RWPE2 (cell line): ENCODE results near the gene MTMR10.

ENCODE experiments used
- ATAC-seq: fragments of 200-7000 bp; cut with Tn5 transposase; 3 replicates; pipeline ENCODE4 v1.9.1; 2021; ENCODE audit warnings: low read depth
- DNase-seq: peaks from one replicate; pipeline ENCODE4 v3.0.0-alpha.2; 2020; ENCODE audit warnings: low spot score
- H3K27ac ChIP-seq: fragments of 450-650 bp; 2 replicates; pipeline ENCODE4 v1.5.1; 2017; ENCODE audit warnings: mild to moderate bottlenecking; ENCODE audit not compliant: poor library complexity, severe bottlenecking
- H3K27me3 ChIP-seq: fragments of 250-450 bp; sonication (Bioruptor Pico); 2 replicates; pipeline ENCODE4 v1.5.1; 2021; ENCODE audit warnings: mild to moderate bottlenecking, moderate library complexity; ENCODE audit not compliant: insufficient read depth, poor library complexity, severe bottlenecking
- H3K36me3 ChIP-seq: fragments of 250-450 bp; sonication (Bioruptor Pico); 2 replicates; pipeline ENCODE4 v1.5.1; 2020; ENCODE audit warnings: low read depth, mild to moderate bottlenecking, moderate library complexity
- H3K4me1 ChIP-seq: fragments of 250-450 bp; sonication (Bioruptor Pico); 2 replicates; pipeline ENCODE4 v1.5.1; 2021; ENCODE audit warnings: mild to moderate bottlenecking, moderate library complexity; ENCODE audit not compliant: insufficient read depth, poor library complexity, severe bottlenecking
- H3K4me3 ChIP-seq: fragments of 250-450 bp; sonication (Bioruptor Pico); 2 replicates; pipeline ENCODE4 v1.5.1; 2021; ENCODE audit warnings: mild to moderate bottlenecking, moderate library complexity; ENCODE audit not compliant: severe bottlenecking
- H3K9me3 ChIP-seq: fragments of 250-450 bp; sonication (Bioruptor Pico); 2 replicates; pipeline ENCODE4 v1.5.1; 2021; ENCODE audit warnings: mild to moderate bottlenecking, moderate library complexity; ENCODE audit not compliant: severe bottlenecking
- CTCF ChIP-seq: fragments of 450-650 bp; IDR thresholded peaks from one replicate; pipeline ENCODE4 v1.5.1; 2017; ENCODE audit warnings: mild to moderate bottlenecking, moderate library complexity; ENCODE audit not compliant: poor library complexity, severe bottlenecking

MTMR10 gene

GRCh38 chr15:31004220-31004733 lies 12.8 kb upstream of the MTMR10 start:
- Histone ChIP-seq H3K4me1 (peaks cover 14% of the 10 kb centered on the region), H3K4me3 (no peak overlapping the region), H3K36me3 (no peaks in the 10 kb centered on the region), H3K27me3 (no peaks in the 10 kb centered on the region), H3K9me3 (no peaks in the 10 kb centered on the region), H3K27ac (no peak overlapping the region)
- no peak for ATAC-seq
- DNase-seq: no peak
- TF ChIP-seq CTCF: no peak

DNA sequence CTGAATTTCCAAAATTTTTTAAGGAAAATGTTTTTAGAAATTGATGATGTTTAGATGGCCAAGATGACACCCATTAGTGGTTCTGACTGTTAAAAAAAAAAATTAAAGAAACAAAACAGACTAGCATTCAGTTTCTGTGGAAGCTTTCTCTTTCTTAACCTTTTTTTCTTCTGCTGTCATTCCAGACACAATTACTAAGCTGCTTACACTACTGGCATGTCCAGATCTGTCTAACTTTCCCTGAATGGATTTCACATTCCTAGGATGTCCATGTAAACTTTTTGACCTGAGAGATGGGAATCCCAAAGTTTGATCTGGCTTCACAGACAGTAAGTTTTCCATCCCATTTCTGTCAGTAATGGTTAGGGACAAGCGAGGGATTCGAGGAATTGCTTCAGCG lies 10.3 kb upstream of the MTMR10 start:
- Histone ChIP-seq H3K4me3 (no peak overlapping the region), H3K4me1 (peaks cover 14% of the 10 kb centered on the region), H3K27ac (peak overlapping the region; percentile 53), H3K36me3 (no peaks in the 10 kb centered on the region), H3K9me3 (no peaks in the 10 kb centered on the region), H3K27me3 (no peaks in the 10 kb centered on the region)
- DNase-seq (no peak), ATAC-seq (peak; percentile 86)
- no peak for TF ChIP-seq CTCF

- H3K27me3 ChIP-seq: no peaks in the 10 kb centered on the region
- DNase-seq (no peak), ATAC-seq (no peak)
- no peaks in the 10 kb centered on the region for H3K36me3 ChIP-seq
- no peak overlapping the region for H3K4me3 ChIP-seq
- TF ChIP-seq CTCF: no peak
- H3K27ac ChIP-seq: no peak overlapping the region
- H3K9me3 ChIP-seq: no peaks in the 10 kb centered on the region
- peaks cover 14% of the 10 kb centered on the region for H3K4me1 ChIP-seq
Observed at GRCh38 chr15:30999729-31000128, 8.3 kb upstream of the MTMR10 start.

GRCh38 chr15:30997270-30997669 lies 5.8 kb upstream of the MTMR10 start:
- TF ChIP-seq CTCF: no peak
- Histone ChIP-seq H3K4me3 (no peak overlapping the region), H3K9me3 (no peaks in the 10 kb centered on the region), H3K4me1 (peaks cover 14% of the 10 kb centered on the region), H3K27me3 (no peaks in the 10 kb centered on the region), H3K27ac (no peak overlapping the region), H3K36me3 (no peaks in the 10 kb centered on the region)
- DNase-seq (no peak), ATAC-seq (peak; percentile 46; the same call in 1 of the 3 replicates)

DNA sequence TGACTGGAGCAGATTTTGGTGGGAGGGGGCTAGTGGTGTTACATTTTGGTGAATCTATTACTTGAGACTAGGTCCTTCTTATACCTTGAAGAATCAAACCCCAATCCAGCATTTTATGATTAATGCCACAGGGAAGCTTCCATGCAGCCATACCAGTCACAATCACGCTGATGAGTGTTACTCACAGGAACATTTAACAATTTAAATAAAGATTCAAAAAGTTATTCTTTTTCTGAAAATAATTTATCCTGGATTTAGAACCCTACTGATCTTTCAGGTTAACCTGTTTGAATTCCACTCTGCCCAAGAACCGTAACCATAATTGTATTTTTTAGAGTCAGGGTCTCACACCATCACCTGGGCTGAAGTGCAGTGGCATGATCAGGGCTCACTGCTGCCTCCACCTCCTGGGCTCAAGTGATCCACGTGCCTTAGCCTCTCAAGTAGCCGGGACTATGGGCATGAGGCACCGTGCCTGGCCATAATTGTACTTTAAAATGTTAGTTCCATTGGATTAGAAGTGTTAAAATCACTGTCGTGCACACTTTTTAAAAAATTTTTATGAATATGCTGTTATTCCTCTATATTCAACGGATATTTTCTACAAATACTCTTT lies 929 bp upstream of the MTMR10 start:
- TF ChIP-seq CTCF: no peak
- H3K27me3 ChIP-seq: no peaks in the 10 kb centered on the region
- H3K4me3 ChIP-seq: peak overlapping the region; percentile 94
- H3K27ac ChIP-seq: peak overlapping the region; percentile 68
- H3K36me3 ChIP-seq: 0 out of 2 replicates have a peak, but pooled peaks cover 5% of the 10 kb centered on the region
- no peaks in the 10 kb centered on the region for H3K9me3 ChIP-seq
- DNase-seq (no peak), ATAC-seq (peak; percentile 3; the same call in 2 of the 3 replicates)
- peaks cover 9% of the 10 kb centered on the region for H3K4me1 ChIP-seq
